Measurements from ENCODE around the gene SHOC2.

DNA sequence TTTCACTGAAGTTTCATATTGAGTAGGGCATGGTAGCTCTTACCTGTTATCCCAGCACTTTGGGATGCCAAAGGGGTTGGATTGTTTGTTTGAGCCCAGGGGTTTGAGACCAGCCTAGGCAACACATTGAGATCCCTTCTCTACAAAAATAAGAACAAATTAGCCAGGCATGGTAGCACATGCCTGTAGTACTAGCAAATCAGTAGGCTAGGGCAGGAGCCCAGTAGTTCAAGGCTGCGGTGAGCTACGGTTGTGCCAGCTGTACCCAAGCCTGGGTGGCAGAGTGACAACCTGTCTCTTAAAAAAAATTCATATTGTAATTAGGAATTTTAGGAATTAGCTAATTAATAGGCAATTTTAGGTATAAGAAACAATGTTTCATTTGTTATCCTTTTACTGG lies 18.4 kb upstream of the SHOC2 start:
- no peak for TF ChIP-seq POLR2A (IDR thresholded peaks at IDR 0.05)
- TF ChIP-seq, protein P1, sequence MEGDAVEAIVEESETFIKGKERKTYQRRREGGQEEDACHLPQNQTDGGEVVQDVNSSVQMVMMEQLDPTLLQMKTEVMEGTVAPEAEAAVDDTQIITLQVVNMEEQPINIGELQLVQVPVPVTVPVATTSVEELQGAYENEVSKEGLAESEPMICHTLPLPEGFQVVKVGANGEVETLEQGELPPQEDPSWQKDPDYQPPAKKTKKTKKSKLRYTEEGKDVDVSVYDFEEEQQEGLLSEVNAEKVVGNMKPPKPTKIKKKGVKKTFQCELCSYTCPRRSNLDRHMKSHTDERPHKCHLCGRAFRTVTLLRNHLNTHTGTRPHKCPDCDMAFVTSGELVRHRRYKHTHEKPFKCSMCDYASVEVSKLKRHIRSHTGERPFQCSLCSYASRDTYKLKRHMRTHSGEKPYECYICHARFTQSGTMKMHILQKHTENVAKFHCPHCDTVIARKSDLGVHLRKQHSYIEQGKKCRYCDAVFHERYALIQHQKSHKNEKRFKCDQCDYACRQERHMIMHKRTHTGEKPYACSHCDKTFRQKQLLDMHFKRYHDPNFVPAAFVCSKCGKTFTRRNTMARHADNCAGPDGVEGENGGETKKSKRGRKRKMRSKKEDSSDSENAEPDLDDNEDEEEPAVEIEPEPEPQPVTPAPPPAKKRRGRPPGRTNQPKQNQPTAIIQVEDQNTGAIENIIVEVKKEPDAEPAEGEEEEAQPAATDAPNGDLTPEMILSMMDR (IDR thresholded peaks at IDR 0.05): no peak

Measured in Peyer's patch (tissue), 4 donors.